ENCODE measurements around the gene C2orf15.
A peak's percentile ranks its signal among the peaks of the same experiment; 100 is the strongest.

The C2orf15 gene

GRCh38 chr2:99169534-99169933 lies 28.0 kb downstream of the C2orf15 start:
- H3K36me3 ChIP-seq: peaks cover 31% of the 10 kb centered on the region
- H3K27ac ChIP-seq: no peak overlapping the region
- H3K27me3 ChIP-seq (ENCODE audit: insufficient read depth, low read depth, severe bottlenecking): no peaks in the 10 kb centered on the region
- TF ChIP-seq, protein P1, sequence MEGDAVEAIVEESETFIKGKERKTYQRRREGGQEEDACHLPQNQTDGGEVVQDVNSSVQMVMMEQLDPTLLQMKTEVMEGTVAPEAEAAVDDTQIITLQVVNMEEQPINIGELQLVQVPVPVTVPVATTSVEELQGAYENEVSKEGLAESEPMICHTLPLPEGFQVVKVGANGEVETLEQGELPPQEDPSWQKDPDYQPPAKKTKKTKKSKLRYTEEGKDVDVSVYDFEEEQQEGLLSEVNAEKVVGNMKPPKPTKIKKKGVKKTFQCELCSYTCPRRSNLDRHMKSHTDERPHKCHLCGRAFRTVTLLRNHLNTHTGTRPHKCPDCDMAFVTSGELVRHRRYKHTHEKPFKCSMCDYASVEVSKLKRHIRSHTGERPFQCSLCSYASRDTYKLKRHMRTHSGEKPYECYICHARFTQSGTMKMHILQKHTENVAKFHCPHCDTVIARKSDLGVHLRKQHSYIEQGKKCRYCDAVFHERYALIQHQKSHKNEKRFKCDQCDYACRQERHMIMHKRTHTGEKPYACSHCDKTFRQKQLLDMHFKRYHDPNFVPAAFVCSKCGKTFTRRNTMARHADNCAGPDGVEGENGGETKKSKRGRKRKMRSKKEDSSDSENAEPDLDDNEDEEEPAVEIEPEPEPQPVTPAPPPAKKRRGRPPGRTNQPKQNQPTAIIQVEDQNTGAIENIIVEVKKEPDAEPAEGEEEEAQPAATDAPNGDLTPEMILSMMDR (IDR thresholded peaks at IDR 0.05; ENCODE audit: low read depth, low read length): no peak
- DNase-seq: no peak
- no peak overlapping the region for H3K4me3 ChIP-seq (ENCODE audit: low read depth, low read length)
- H3K9me3 ChIP-seq (ENCODE audit: severe bottlenecking): no peaks in the 10 kb centered on the region

DNA sequence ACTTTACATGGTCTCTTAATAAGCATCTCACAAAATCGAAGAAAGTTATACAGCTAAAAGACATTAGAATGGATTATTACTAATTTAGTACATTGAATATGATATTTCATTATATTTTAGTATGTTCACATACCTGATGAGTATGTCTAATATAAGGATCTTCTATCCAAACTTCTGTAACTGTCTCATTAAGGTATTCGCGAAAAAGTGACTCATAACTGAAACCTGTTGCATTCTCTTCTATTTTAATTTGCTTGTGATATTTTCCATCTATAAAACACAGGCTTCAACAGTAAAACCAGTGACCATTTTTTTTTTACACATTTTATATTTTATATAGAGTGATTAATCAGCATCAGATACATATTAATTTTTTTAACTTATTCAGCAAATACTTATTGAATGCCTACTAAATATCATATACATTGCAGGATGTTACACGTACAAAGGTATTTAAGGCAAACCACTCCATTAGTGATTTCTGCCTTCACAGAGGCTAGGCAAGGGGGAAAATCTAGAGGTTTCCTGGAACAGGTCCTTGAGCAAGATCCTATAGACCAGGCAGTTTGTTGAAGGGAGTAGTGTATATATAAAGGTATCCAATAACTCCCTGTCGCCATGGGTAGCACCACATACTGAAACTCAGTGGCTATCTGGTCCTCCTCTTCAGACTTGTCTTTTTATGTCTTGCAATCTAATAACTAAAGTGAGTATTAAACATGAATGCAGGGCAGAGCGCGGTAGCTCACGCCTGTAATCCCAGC lies 30.1 kb downstream of the C2orf15 start:
- no peak for DNase-seq
- H3K4me3 ChIP-seq (ENCODE audit: low read depth, low read length): no peak overlapping the region
- no peaks in the 10 kb centered on the region for H3K9me3 ChIP-seq (ENCODE audit: severe bottlenecking)
- H3K27me3 ChIP-seq (ENCODE audit: insufficient read depth, low read depth, severe bottlenecking): no peaks in the 10 kb centered on the region
- no peak overlapping the region for H3K27ac ChIP-seq
- H3K36me3 ChIP-seq: peaks cover 29% of the 10 kb centered on the region
- TF ChIP-seq, protein P1 (IDR thresholded peaks at IDR 0.05; ENCODE audit: low read depth, low read length): no peak

- Histone ChIP-seq H3K4me3 (ENCODE audit: low read depth, low read length) (peak within 1 kb of the TSS; percentile 68), H3K27ac (peak within 1 kb of the TSS; percentile 86), H3K36me3 (no peaks in the 10 kb centered on the region; the same call in none of the 2 replicates), H3K27me3 (ENCODE audit: insufficient read depth, low read depth, severe bottlenecking) (no peaks in the 10 kb centered on the region), H3K9me3 (ENCODE audit: severe bottlenecking) (no peaks in the 10 kb centered on the region)
- DNase-seq: peak; percentile 91
- TF ChIP-seq, protein P1 (IDR thresholded peaks at IDR 0.05; ENCODE audit: low read depth, low read length): no peak
Observed at GRCh38 chr2:99180755-99181623, 39.5 kb downstream of the C2orf15 start, which contains the start of the genes MITD1 and MRPL30. Gene MITD1, minus strand, starts transcription at chr2:99181058. Its CDS starts 77 bp downstream, at chr2:99180981. Gene MRPL30, plus strand, starts transcription at chr2:99181184. Its CDS starts 5,020 bp downstream, at chr2:99186204.

- Histone ChIP-seq H3K36me3 (no peaks in the 10 kb centered on the region; the same call in none of the 2 replicates), H3K9me3 (ENCODE audit: severe bottlenecking) (no peaks in the 10 kb centered on the region), H3K4me3 (ENCODE audit: low read depth, low read length) (peak overlapping the region; percentile 68), H3K27ac (peak overlapping the region; percentile 86), H3K27me3 (ENCODE audit: insufficient read depth, low read depth, severe bottlenecking) (no peaks in the 10 kb centered on the region)
- TF ChIP-seq, protein P1 (IDR thresholded peaks at IDR 0.05; ENCODE audit: low read depth, low read length): no peak
- DNase-seq: no peak
Observed at GRCh38 chr2:99181624-99182000, 40.1 kb downstream of the C2orf15 start.

- peaks cover 3% of the 10 kb centered on the region for H3K36me3 ChIP-seq
- H3K9me3 ChIP-seq (ENCODE audit: severe bottlenecking): no peaks in the 10 kb centered on the region
- TF ChIP-seq, protein P1 (IDR thresholded peaks at IDR 0.05; ENCODE audit: low read depth, low read length): no peak
- no peak overlapping the region for H3K4me3 ChIP-seq (ENCODE audit: low read depth, low read length)
- no peaks in the 10 kb centered on the region for H3K27me3 ChIP-seq (ENCODE audit: insufficient read depth, low read depth, severe bottlenecking)
- H3K27ac ChIP-seq: no peak overlapping the region
- DNase-seq: no peak
Observed at GRCh38 chr2:99183025-99183424, 41.5 kb downstream of the C2orf15 start.
